SK-N-SH (cell line): Measurements from ENCODE around the gene ST6GALNAC6. TPM values are rescaled to one million over a fixed set of nuclear protein-coding genes. Genes with fewer than 3 reads are reported as not detected.

ENCODE experiments used
- CTCF ChIA-PET: fragments of 300-600, 350-600 bp; formaldehyde crosslinking; extraction: SDS; loops from one replicate; lab custom pipeline; 2021; lab: Yijun Ruan, JAX
- POLR2A ChIA-PET: fragments of 350-600 bp; sonication (Branson Sonifier 250); formaldehyde crosslinking; extraction: SDS; loops from one replicate; lab custom pipeline; 2020; ENCODE audit warnings: antibody characterized with exemption, inconsistent platforms; lab: Yijun Ruan, JAX
- DNase-seq: peaks from one replicate; pipeline ENCODE4 v3.0.0; 2012
- H2AFZ ChIP-seq: fragments of 200-600 bp; sonication (generic); 2 replicates; pipeline ENCODE4 v1.8.1; 2016; ENCODE audit warnings: antibody characterized with exemption, mild to moderate bottlenecking, low read depth
- H3F3A ChIP-seq: fragments of 200-600 bp; sonication (generic); replicated peaks from 2 replicates; pipeline ENCODE3; 2016; ENCODE audit warnings: antibody characterized with exemption, mild to moderate bottlenecking; ENCODE audit not compliant: insufficient read depth
- H3K27ac ChIP-seq, 2 experiments: fragments of 200-500 bp in 1 of 2; fragments of 200-600 bp in 1 of 2; sonication (Bioruptor generic) in 1 of 2; sonication (generic), shearing (Covaris generic) in 1 of 2; 2 replicates each; pipeline versions ENCODE4 v1.5.1 to v1.6.1; 2014 to 2016; ENCODE audit warnings: low read depth in 2 of 2, inconsistent platforms in 1 of 2, low read length in 1 of 2, mild to moderate bottlenecking in 1 of 2, mixed read lengths in 1 of 2
- H3K27me3 ChIP-seq: fragments of 200-600 bp; sonication (generic), shearing (Covaris generic); 2 replicates; pipeline ENCODE4 v1.6.1; 2016; ENCODE audit warnings: mixed run types; ENCODE audit not compliant: insufficient read depth
- H3K36me3 ChIP-seq, 2 experiments: fragments of 200-500 bp in 1 of 2; fragments of 200-600 bp in 1 of 2; sonication (Bioruptor generic) in 1 of 2; sonication (generic) in 1 of 2; replicated peaks in 1 of 2; 2 replicates each; pipeline versions ENCODE3 to v1.5.1; 2014 to 2016; ENCODE audit warnings: low read length in 1 of 2, mild to moderate bottlenecking in 1 of 2; ENCODE audit not compliant: insufficient read depth in 2 of 2, control insufficient read depth in 1 of 2
- H3K4me1 ChIP-seq, 2 experiments: fragments of 200-500 bp in 1 of 2; fragments of 200-600 bp in 1 of 2; sonication (Bioruptor generic) in 1 of 2; sonication (generic), shearing (Covaris generic) in 1 of 2; 2 replicates each; pipeline versions ENCODE4 v1.5.1 to v1.6.1; 2014 to 2016; ENCODE audit warnings: low read depth in 1 of 2, low read length in 1 of 2, mixed run types in 1 of 2; ENCODE audit not compliant: insufficient read depth in 2 of 2, control insufficient read depth in 1 of 2
- H3K4me2 ChIP-seq: fragments of 200-600 bp; sonication (generic), shearing (Covaris generic); 2 replicates; pipeline ENCODE4 v1.6.1; 2017; ENCODE audit warnings: mixed run types
- H3K4me3 ChIP-seq, 2 experiments: fragments of 200-500 bp in 1 of 2; fragments of 200-600 bp in 1 of 2; sonication (Bioruptor generic) in 1 of 2; sonication (generic), shearing (Covaris generic) in 1 of 2; 2 replicates each; pipeline versions ENCODE4 v1.5.1 to v1.8.1; 2014 to 2016; ENCODE audit warnings: low read depth in 2 of 2, inconsistent platforms in 1 of 2, low read length in 1 of 2, mild to moderate bottlenecking in 1 of 2, mixed read lengths in 1 of 2, moderate library complexity in 1 of 2
- H3K79me2 ChIP-seq: fragments of 200-600 bp; sonication (generic); 2 replicates; pipeline ENCODE4 v1.8.1; 2017; ENCODE audit warnings: mild to moderate bottlenecking; ENCODE audit not compliant: insufficient read depth
- H3K9ac ChIP-seq: fragments of 200-600 bp; sonication (generic); 2 replicates; pipeline ENCODE4 v1.6.1; 2017; ENCODE audit warnings: mixed run types
- H3K9me2 ChIP-seq: fragments of 200-600 bp; sonication (generic); 2 replicates; pipeline ENCODE4 v1.6.1; 2017; ENCODE audit warnings: mixed run types
- H3K9me3 ChIP-seq: fragments of 200-600 bp; sonication (generic); 2 replicates; pipeline ENCODE4 v1.6.1; 2017; ENCODE audit warnings: mixed run types, mild to moderate bottlenecking, moderate library complexity
- H4K20me1 ChIP-seq: fragments of 200-600 bp; sonication (generic); 2 replicates; pipeline ENCODE4 v1.6.1; 2017; ENCODE audit warnings: mild to moderate bottlenecking, mixed run types; ENCODE audit not compliant: insufficient read depth
- CHD2 ChIP-seq: fragments of 150-350 bp; IDR thresholded peaks from 2 replicates; pipeline ENCODE4 v1.6.1; 2018; ENCODE audit warnings: low read length; ENCODE audit not compliant: partially characterized antibody
- EP300 ChIP-seq, 2 experiments: IDR thresholded peaks; 2 replicates each; pipeline versions ENCODE4 v1.4.0 to v1.6.1; 2012; ENCODE audit warnings: borderline replicate concordance in 1 of 2, low read depth in 1 of 2, low read length in 1 of 2
- EZH2phosphoT487 ChIP-seq: fragments of 200-600 bp; sonication (generic); IDR thresholded peaks from 2 replicates; pipeline ENCODE4 v1.6.1; 2017; ENCODE audit warnings: low read depth, mixed run types, mild to moderate bottlenecking, antibody characterized with exemption, moderate library complexity, borderline replicate concordance
- FOSL2 ChIP-seq: IDR thresholded peaks from 2 replicates; pipeline ENCODE4 v1.4.0; 2012; ENCODE audit warnings: low read depth, mild to moderate bottlenecking, moderate library complexity, borderline replicate concordance
- JUND ChIP-seq: IDR thresholded peaks from 2 replicates; pipeline ENCODE4 v1.4.0; 2012
- MEF2A ChIP-seq: IDR thresholded peaks from 2 replicates; pipeline ENCODE4 v1.4.0; 2012; ENCODE audit warnings: low read depth, borderline replicate concordance
- MXI1 ChIP-seq: IDR thresholded peaks from 2 replicates; pipeline ENCODE4 v1.6.1; 2012; ENCODE audit warnings: mild to moderate bottlenecking, low read depth, low read length, improper control_type of control experiment
- NFIC ChIP-seq: IDR thresholded peaks from 2 replicates; pipeline ENCODE4 v1.4.0; 2012; ENCODE audit warnings: borderline replicate concordance
- NRF1 ChIP-seq: IDR thresholded peaks from 2 replicates; pipeline ENCODE4 v1.6.1; 2012; ENCODE audit warnings: low read depth, mild to moderate bottlenecking, low read length
- RAD21 ChIP-seq: IDR thresholded peaks from 2 replicates; pipeline ENCODE4 v1.6.1; 2012; ENCODE audit warnings: mild to moderate bottlenecking, low read length
- RCOR1 ChIP-seq: fragments of 150-350 bp; IDR thresholded peaks from 2 replicates; pipeline ENCODE4 v1.6.1; 2017; ENCODE audit warnings: antibody characterized with exemption, low read length
- REST ChIP-seq: IDR thresholded peaks from 2 replicates; pipeline ENCODE4 v1.6.1; 2012; ENCODE audit warnings: mild to moderate bottlenecking, low read depth, low read length, moderate library complexity
- RFX5 ChIP-seq: IDR thresholded peaks from 2 replicates; pipeline ENCODE4 v1.6.1; 2012; ENCODE audit warnings: mild to moderate bottlenecking, improper control_type of control experiment, low read length
- RXRA ChIP-seq: IDR thresholded peaks from 2 replicates; pipeline ENCODE4 v1.4.0; 2012; ENCODE audit warnings: low read depth, mild to moderate bottlenecking, borderline replicate concordance
- YY1 ChIP-seq: IDR thresholded peaks from 2 replicates; pipeline ENCODE4 v1.4.0; 2012; ENCODE audit warnings: low read depth, mild to moderate bottlenecking
- WGBS: methylation state at CpG from one replicate; pipeline ENCODE4 v1.1.6; 2017; ENCODE audit warnings: low lambda C conversion rate; 5-methylcytosine and 5-hydroxymethylcytosine counted together
- polyA plus RNA-seq, 3 experiments: library from polyadenylated mRNA; depleted of rRNA; stranded (reverse); fragments of >200 nt; gene quantifications; 2 replicates each; pipeline ENCODE4 v1.2.3, GENCODE V29; 2012
- TF ChIP-seq, protein P1 (sequence below): fragments of 150-350 bp; IDR thresholded peaks from 2 replicates; pipeline ENCODE4 v1.6.1; 2017; ENCODE audit warnings: antibody characterized with exemption, low read length, low read depth, borderline replicate concordance
- TF ChIP-seq, protein P2 (sequence below): fragments of 200-600 bp; sonication (generic); IDR thresholded peaks from 2 replicates; pipeline ENCODE4 v1.6.1; 2017; ENCODE audit warnings: antibody characterized with exemption, mild to moderate bottlenecking, moderate library complexity
- TF ChIP-seq, protein P3 (sequence below): IDR thresholded peaks from 2 replicates; pipeline ENCODE4 v1.4.0; 2012; ENCODE audit warnings: low read depth, borderline replicate concordance

Gene ST6GALNAC6
- polyA plus RNA-seq, 1 of the 3 experiments (the other 2 are of a cell fraction) = 34.8 TPM

DNA sequence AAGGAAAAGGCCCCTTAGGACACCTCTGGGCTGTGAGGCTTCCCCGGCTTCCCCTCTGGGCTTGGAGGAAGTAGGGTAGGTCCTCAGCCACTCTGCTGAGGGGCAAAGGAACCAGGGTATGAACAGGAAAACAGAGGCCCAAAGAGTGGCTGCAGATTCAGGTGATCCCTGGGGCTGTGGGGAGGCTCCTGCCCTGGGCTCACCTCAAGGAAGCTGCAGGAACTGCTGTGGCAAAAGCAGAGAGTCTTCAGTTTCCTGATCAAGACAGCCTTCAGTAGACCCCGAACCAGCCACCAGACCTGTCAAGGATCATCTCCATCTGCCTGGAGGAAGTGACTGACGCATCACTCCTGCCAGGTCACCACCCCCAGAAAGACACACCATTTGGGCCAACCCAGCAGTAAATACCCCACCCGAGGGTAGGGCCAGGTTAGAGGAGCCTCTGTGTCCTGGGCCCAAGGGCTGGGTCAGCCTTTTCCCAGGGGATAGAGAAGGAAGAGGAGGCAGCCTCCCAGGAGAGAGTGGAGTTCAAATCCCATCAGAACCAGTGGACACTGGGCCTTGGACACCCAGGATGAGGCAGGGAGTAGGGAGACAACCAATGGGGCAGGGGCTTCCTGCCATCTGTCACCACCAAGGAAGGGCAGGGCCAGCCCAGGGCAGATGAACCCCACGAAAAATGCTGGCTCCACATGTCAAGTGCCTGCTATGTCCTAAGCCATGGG, 5.8 kb upstream of the ST6GALNAC6 start:
- no peaks in the 10 kb centered on the region for H3K9me2 ChIP-seq
- H3K4me2 ChIP-seq = no peak overlapping the region
- no peak overlapping the region for H3K9ac ChIP-seq
- H3K36me3 ChIP-seq = no peaks in the 10 kb centered on the region
- no peak overlapping the region; a peak in 1 of 4 replicates for H3K27ac ChIP-seq
- TF ChIP-seq, protein P1, sequence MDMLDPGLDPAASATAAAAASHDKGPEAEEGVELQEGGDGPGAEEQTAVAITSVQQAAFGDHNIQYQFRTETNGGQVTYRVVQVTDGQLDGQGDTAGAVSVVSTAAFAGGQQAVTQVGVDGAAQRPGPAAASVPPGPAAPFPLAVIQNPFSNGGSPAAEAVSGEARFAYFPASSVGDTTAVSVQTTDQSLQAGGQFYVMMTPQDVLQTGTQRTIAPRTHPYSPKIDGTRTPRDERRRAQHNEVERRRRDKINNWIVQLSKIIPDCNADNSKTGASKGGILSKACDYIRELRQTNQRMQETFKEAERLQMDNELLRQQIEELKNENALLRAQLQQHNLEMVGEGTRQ = no peak
- TF ChIP-seq MXI1 (no peak), NFIC (no peak), REST (no peak), EZH2phosphoT487 (no peak), NRF1 (no peak), RFX5 (no peak), RAD21 (no peak), EP300 (IDR thresholded peaks at IDR 0.05; ENCODE audit: borderline replicate concordance in 1 of 2, low read depth in 1 of 2, low read length in 1 of 2) (no peak), JUND (no peak), FOSL2 (no peak), RCOR1 (no peak), MEF2A (no peak), RXRA (no peak), YY1 (no peak), CHD2 (no peak)
- TF ChIP-seq, protein P2, sequence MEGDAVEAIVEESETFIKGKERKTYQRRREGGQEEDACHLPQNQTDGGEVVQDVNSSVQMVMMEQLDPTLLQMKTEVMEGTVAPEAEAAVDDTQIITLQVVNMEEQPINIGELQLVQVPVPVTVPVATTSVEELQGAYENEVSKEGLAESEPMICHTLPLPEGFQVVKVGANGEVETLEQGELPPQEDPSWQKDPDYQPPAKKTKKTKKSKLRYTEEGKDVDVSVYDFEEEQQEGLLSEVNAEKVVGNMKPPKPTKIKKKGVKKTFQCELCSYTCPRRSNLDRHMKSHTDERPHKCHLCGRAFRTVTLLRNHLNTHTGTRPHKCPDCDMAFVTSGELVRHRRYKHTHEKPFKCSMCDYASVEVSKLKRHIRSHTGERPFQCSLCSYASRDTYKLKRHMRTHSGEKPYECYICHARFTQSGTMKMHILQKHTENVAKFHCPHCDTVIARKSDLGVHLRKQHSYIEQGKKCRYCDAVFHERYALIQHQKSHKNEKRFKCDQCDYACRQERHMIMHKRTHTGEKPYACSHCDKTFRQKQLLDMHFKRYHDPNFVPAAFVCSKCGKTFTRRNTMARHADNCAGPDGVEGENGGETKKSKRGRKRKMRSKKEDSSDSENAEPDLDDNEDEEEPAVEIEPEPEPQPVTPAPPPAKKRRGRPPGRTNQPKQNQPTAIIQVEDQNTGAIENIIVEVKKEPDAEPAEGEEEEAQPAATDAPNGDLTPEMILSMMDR = no peak
- TF ChIP-seq, protein P3, sequence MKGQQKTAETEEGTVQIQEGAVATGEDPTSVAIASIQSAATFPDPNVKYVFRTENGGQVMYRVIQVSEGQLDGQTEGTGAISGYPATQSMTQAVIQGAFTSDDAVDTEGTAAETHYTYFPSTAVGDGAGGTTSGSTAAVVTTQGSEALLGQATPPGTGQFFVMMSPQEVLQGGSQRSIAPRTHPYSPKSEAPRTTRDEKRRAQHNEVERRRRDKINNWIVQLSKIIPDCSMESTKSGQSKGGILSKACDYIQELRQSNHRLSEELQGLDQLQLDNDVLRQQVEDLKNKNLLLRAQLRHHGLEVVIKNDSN = no peak
- 66% methylated on average over 3 of the region's 5 CpGs for WGBS
- H3K79me2 ChIP-seq = no peaks in the 10 kb centered on the region
- no peaks in the 10 kb centered on the region for H3K9me3 ChIP-seq
- H3K4me3 ChIP-seq = no peak overlapping the region
- no peak for DNase-seq
- peaks cover 0 to 15% of the 10 kb centered on the region in 2 experiments; a peak in 1 of 4 replicates for H3K4me1 ChIP-seq
- no peaks in the 10 kb centered on the region for H3K27me3 ChIP-seq
- H4K20me1 ChIP-seq = no peaks in the 10 kb centered on the region
- H2AFZ ChIP-seq = no peak overlapping the region
- peaks cover 3% of the 10 kb centered on the region for H3F3A ChIP-seq
- CTCF ChIA-PET = interaction anchor here (1.2 to 1.8 kb wide), 3 partner anchors 31 to 170 kb away, joined by 4 to 5 read pairs (median 4); partner anchors contain the start of gene TOR2A
- POLR2A ChIA-PET = interaction anchor here (1.0 kb wide), 1 partner anchor 10 kb away, joined by 4 read pairs; no protein-coding TSS in a partner anchor
